Psoas muscle (tissue), 8 donors: ENCODE data around the gene U2AF2. TPM values are rescaled to one million over a fixed set of nuclear protein-coding genes. Genes with fewer than 3 reads are reported as not detected.

Experiments used
- ATAC-seq, 4 donors: fragments of 200-7000 bp; cut with Tn5 transposase; one replicate each; pipeline ENCODE4 v1.9.1; 2020; ENCODE audit warnings: moderate library complexity in 3 of 4, mild to moderate bottlenecking in 2 of 4
- DNase-seq, 2 donors: peaks; one replicate each; pipeline ENCODE4 v3.0.0-alpha.2; 2020
- H3K27ac ChIP-seq: fragments of 200-600 bp; one replicate; pipeline ENCODE4 v1.8.0; 2022
- H3K27me3 ChIP-seq, 3 donors: fragments of 200-600 bp in 1 of 3; one replicate each; pipeline versions ENCODE4 v1.6.1 to v1.8.0; 2013 to 2022; ENCODE audit warnings: low read length in 2 of 3, mild to moderate bottlenecking in 2 of 3, moderate library complexity in 1 of 3; ENCODE audit not compliant: insufficient read depth in 3 of 3
- H3K36me3 ChIP-seq, 2 donors: fragments of 200-600 bp in 1 of 2; one replicate each; pipeline versions ENCODE4 v1.6.1 to v1.8.0; 2013 to 2022; ENCODE audit warnings: low read depth in 1 of 2, mild to moderate bottlenecking in 1 of 2, moderate library complexity in 1 of 2; ENCODE audit not compliant: insufficient read depth in 1 of 2
- H3K4me1 ChIP-seq: fragments of 200-600 bp; one replicate; pipeline ENCODE4 v1.8.0; 2022
- H3K4me3 ChIP-seq: fragments of 200-600 bp; one replicate; pipeline ENCODE4 v1.8.0; 2022; ENCODE audit warnings: mild to moderate bottlenecking
- H3K9me3 ChIP-seq: fragments of 200-600 bp; one replicate; pipeline ENCODE4 v1.8.0; 2022
- WGBS, 3 donors: extraction: QIAGEN DNeasy Blood & Tissue Kit; methylation state at CpG; one replicate each; pipeline versions ENCODE4 v1.1.6 to v1.1.7; 2013; 5-methylcytosine and 5-hydroxymethylcytosine counted together
- intact Hi-C, 2 donors: fragments of 100-400 bp; cut with DNase I; formaldehyde crosslinking; loops; one replicate each; pipeline versions ENCODE4 v1.11.0 to v1.14.2; 2022
- long read RNA-seq, 2 donors: library from polyadenylated mRNA; unstranded; transcript quantifications; one replicate each; pipeline ENCODE4 v2.0.0, GENCODE V29; 2021
- polyA plus RNA-seq, 3 donors: library from polyadenylated mRNA; stranded (reverse); fragments of 200-250 nt; gene quantifications; one replicate each; pipeline ENCODE4 v1.2.3, GENCODE V29; 2013
- total RNA-seq, 4 donors: library from RNA; stranded (reverse); fragmentation: NEBNext Ultra II Directional in 2 of 4; extraction: Animal tissue kit (Norgen Biotek cat#: 25700) in 2 of 4; gene quantifications; one replicate each; pipeline versions ENCODE4 v1.2.1 to v1.2.4, GENCODE V29; 2021 to 2023
- TF ChIP-seq, protein P1 (sequence below): fragments of 200-600 bp; IDR thresholded peaks from one replicate; pipeline ENCODE4 v1.8.0; 2022; ENCODE audit warnings: antibody characterized with exemption
- donor health status: healthy with polysubstance abuse.
- donor health status: DM: no; HTN: no; CAD: no; lungs with moderate emphysema.
- donor health status: Bipolar disorder and iron deficiency.
- donor health status: healthy.
- donor health status: DM: yes; HTN: yes; CAD: no.
- donor health status: DM: no; HTN: no; CAD: no.
- donor health status: DM: no; HTN: no; CAD: no.
- donor health status: DM: yes; HTN: yes; CAD: no.

The U2AF2 gene
- 10 to 100 TPM; 58.8 to 85.2 (median 78.2) TPM for total RNA-seq
- polyA plus RNA-seq, result 100 to 1,000 TPM in 1 of 3 donors, 10 to 100 TPM in 2; 54.1 to 116 (median 55.1) TPM
- long read RNA-seq, donor 1, result 0 reads
- long read RNA-seq, donor 2, partial matches to known transcripts, result 0 of 3 reads
- long read RNA-seq, donor 2, other reads (novel, unspliced or antisense), result 2 of 3 reads

DNA sequence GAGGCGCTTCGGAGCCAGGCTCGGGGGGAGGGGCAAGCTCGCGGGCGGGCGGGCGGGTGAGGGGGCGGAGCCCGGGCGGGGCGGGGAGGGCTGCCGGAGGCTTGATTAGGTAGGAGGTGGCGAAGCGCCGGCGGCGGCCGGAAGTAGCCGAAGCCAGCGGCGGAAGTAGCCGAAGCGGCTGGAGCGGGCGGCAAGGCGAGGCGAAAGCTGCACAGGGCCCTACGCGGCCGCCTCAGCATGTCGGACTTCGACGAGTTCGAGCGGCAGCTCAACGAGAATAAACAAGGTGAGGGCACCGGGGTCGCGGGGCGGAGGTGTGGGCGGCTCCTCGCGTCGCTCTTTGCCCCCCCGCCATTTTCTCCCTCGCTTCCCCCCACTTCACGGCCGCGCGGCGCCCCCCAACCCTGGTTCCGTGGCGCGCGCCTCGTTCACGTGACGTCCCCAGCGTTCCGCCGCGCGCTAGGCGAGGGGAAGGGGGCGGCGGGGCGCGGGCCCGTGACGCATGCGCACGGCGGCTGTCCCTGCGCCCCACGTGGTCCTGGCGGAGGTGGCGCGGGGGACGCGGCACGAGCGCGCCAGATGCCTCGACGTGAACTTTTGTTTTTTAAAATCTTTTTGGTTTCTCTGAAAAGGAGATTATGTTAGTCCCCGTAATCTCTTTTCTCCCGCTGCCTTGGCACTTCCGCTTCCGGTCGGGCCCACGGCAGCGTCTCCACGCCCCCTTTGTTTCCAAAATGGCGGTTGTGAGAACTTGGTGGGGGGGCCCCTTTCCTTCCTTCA, at the start of gene U2AF2:
Gene U2AF2, plus strand, starts transcription at position 168 of the 780 bp plus-strand sequence. Its CDS starts 70 bp downstream, at position 238.
- WGBS, 3 donors, result 0 to 1% (median 1%) methylated on average over 38 to 95 of the region's 95 CpGs
- Histone ChIP-seq H3K4me3 (peak within 1 kb of the TSS; percentile 71), H3K36me3 (peaks cover 0 to 14% of the 10 kb centered on the region in 2 donors), H3K4me1 (peaks cover 40% of the 10 kb centered on the region), H3K27ac (peak within 1 kb of the TSS; percentile 91), H3K9me3 (no peaks in the 10 kb centered on the region), H3K27me3 (no peaks in the 10 kb centered on the region)
- ATAC-seq (peak; percentile 62 to 68 (median 66)), DNase-seq (peak; percentile 94 to 99)
- TF ChIP-seq, protein P1, sequence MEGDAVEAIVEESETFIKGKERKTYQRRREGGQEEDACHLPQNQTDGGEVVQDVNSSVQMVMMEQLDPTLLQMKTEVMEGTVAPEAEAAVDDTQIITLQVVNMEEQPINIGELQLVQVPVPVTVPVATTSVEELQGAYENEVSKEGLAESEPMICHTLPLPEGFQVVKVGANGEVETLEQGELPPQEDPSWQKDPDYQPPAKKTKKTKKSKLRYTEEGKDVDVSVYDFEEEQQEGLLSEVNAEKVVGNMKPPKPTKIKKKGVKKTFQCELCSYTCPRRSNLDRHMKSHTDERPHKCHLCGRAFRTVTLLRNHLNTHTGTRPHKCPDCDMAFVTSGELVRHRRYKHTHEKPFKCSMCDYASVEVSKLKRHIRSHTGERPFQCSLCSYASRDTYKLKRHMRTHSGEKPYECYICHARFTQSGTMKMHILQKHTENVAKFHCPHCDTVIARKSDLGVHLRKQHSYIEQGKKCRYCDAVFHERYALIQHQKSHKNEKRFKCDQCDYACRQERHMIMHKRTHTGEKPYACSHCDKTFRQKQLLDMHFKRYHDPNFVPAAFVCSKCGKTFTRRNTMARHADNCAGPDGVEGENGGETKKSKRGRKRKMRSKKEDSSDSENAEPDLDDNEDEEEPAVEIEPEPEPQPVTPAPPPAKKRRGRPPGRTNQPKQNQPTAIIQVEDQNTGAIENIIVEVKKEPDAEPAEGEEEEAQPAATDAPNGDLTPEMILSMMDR, result no peak
- intact Hi-C loops, result loop anchor here in 1 of 2 donors (10.0 kb wide), 1 partner anchor 270 kb away; the partner anchor contains the start of genes RPL28 and TMEM238

DNA sequence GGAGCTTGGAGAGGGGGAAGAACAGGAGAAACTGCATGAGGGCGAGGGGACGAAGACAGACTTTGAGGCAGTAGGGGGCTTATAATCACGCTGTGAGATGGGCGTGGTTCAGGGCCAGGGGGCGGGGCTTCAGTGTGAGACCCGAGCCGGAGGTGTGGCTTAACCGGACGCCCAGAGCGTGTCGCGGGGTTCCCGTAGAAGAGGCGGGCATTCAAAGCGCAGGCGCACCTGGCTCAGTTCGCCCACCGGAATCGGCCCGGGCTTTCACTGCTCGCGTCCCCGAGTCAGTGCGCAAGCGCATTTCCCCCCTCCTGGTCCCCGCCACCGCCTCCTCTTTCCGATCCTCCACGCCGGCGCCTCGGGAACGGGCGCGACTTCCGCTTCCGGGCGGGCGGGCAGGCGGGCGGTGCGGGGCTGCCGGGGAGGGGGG, 49.6 kb upstream of the U2AF2 start:
- peak overlapping the region; percentile 81 for H3K4me3 ChIP-seq
- H3K9me3 ChIP-seq, result no peaks in the 10 kb centered on the region
- ATAC-seq (peak; percentile 82 to 86 (median 85)), DNase-seq (peak; percentile 98 to 99)
- TF ChIP-seq, protein P1, result no peak
- peak overlapping the region; percentile 96 for H3K27ac ChIP-seq
- intact Hi-C loops, result loop anchor here in 1 of 2 donors (5.0 kb wide), 1 partner anchor 93 kb away; no protein-coding TSS in a partner anchor
- H3K4me1 ChIP-seq, result peaks cover 39% of the 10 kb centered on the region
- H3K27me3 ChIP-seq, result no peaks in the 10 kb centered on the region
- 0 to 1% (median 1%) methylated on average over 27 to 41 of the region's 43 CpGs for WGBS, 3 donors
- peaks cover 3 to 22% of the 10 kb centered on the region in 2 donors for H3K36me3 ChIP-seq

DNA sequence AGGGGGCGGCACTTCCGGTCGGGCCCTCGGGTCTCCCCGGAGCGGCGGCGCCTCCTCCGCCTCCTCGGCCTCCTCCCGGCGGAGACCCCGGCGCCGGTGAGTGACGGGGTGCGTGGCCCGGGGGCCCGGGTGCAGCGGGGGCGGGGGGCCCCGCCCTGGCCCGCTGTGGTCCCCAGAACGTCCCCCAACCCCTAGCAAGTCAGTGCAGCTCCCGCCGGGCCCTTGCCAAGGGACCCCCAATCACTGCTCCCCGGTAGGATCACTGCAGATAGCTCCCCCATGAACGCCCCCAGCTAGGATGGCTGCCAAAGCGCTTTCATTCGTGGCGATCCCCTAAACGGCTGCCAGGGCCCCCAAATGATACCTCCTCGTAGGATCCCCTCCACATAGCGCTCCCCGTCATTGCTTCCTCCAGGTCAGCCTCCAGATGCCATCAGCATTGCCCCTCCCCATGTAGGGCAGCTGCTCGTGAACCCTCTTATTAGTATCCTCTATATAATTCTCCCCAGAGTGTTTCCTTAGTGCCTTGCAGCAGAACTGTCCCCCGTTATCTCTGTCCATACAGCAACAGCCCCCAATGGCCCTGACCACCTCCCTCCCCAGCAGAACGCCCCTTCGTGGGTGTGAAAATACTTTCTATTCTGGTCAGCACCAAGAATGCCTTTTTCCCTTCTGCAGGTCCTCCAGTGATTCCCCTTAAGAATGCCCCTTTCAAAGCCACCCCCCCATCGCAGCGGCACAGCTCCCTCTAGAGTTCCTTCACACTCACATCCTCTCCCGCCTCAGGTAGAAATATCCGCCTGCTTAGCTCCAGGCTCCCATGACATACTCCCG, 49.0 kb upstream of the U2AF2 start, which contains the start of gene ZNF865:
Gene ZNF865, plus strand, starts transcription at position 11 of the 834 bp plus-strand sequence. CDS start 7,972 bp downstream, outside the sequence.
- peaks cover 3 to 24% of the 10 kb centered on the region in 2 donors for H3K36me3 ChIP-seq
- H3K4me1 ChIP-seq, result peaks cover 36% of the 10 kb centered on the region
- 0 to 1% (median 0%) methylated on average over 26 to 44 of the region's 44 CpGs for WGBS, 3 donors
- intact Hi-C loops, result loop anchor here (1.0 to 5.0 kb wide), 2 partner anchors 89 to 94 kb away; no protein-coding TSS in a partner anchor
- TF ChIP-seq, protein P1, result peak; percentile 59
- peak; percentile 70 to 82 for DNase-seq
- no peaks in the 10 kb centered on the region for H3K27me3 ChIP-seq
- peak; percentile 36 to 62 (median 60) for ATAC-seq
- peak within 1 kb of the TSS; percentile 81 for H3K4me3 ChIP-seq
- peak within 1 kb of the TSS; percentile 96 for H3K27ac ChIP-seq
- no peaks in the 10 kb centered on the region for H3K9me3 ChIP-seq

DNA sequence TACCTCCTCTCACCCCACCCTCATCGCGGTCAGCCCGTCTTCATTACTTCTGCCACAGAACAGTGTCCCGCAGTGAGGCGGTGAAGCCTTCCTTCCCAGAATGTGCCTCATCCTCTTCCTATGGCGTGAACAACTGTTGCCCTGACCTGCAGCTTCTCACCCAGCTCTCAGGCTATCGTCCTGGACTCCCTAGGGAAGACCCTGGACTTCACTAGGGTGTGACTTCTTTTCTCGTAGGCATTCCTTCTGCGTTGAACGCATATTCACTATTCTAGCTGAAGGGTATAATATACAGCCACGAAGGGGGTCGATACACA, 48.4 kb upstream of the U2AF2 start:
- intact Hi-C loops, result loop anchor here (1.0 to 5.0 kb wide), 2 partner anchors 89 to 94 kb away; no protein-coding TSS in a partner anchor
- no peaks in the 10 kb centered on the region for H3K9me3 ChIP-seq
- H3K36me3 ChIP-seq, result peaks cover 3 to 24% of the 10 kb centered on the region in 2 donors
- 18 to 27% (median 18%) methylated on average over 12 of the region's 12 CpGs for WGBS, 3 donors
- H3K4me1 ChIP-seq, result peaks cover 37% of the 10 kb centered on the region
- no peaks in the 10 kb centered on the region for H3K27me3 ChIP-seq
- peak overlapping the region; percentile 96 for H3K27ac ChIP-seq
- DNase-seq, result no peak
- peak overlapping the region; percentile 81 for H3K4me3 ChIP-seq
- no peak for ATAC-seq
- TF ChIP-seq, protein P1, result no peak
